ENCODE results near the gene IL3RA.

IL3RA gene

DNA sequence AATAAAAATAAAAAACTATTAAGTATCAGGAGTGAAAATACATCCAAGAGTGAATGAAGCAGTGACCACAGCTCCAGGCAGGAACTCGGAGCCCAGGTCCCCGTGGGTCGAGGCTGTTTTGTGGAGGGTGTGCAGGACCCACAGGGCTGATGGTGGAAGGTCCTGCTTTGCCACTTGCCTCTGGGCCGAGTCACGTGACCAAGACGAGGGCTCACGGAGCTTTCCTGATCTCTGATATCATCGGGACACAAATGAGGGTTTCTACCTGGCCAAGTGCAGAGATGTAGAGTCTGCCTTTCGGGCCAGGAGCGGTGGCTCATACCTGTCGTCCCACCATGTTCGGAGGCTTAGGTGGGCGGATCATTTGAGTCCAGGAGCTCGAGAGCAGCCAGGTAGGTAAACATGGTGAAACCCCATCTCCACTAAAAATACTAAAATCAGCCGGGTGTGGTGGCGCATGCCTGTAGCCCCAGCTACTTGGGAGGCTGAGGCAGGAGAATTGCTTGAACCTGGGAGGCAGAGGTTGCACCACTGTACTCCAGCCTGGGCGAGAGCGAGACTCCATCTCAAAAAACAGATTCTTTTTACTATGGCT is 48.2 kb downstream of the IL3RA start:
- DNase-seq (ENCODE audit: low read depth in 2 of 2), result no peak

DNA sequence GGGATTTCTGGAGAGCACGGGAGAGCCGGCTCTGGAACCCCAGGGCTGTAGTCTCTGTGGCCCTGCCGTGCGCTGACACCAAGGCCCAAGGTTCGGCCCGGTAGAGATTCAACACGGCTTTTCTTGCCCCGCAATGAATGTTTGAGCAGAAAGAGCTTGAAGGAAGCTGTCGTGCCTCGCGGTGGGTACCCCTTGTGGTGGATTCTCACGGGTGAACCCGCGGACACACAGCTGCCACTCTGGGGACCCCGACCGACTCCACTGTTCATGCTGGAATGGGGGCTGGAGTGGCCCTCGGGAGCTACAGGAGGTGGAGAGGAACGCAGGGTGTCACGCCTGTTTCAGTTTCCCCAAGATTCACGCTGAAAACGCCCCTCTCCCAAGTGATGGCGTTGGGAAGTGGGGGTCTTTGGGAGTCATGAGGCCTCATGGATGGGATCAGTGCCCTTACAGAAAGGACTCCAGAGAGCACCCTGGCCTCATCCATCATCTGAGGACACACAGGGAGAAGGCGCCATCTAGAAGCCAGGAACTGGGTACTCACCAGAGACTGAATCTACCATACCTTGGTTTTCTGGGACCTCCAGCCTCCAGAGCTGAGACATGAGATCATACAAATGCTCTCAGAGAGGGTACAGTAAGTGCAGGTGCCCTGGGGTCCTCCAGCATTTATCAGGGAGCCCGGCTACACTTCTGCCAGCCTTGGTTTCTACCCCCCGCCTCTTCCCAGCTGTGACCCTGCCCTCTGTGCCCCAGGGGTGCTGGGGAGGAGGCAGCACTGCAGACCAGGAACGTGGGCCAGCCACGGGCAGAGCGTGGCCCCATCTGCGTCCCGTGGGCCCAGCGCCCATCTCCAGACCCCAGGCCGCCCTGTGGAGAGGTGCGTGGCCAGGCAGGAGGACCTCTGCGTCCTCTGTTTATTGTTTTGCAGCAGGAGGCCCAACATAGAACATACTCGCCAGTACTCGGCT is 49.0 kb downstream of the IL3RA start:
- no peak for DNase-seq (ENCODE audit: low read depth in 2 of 2)

DNA sequence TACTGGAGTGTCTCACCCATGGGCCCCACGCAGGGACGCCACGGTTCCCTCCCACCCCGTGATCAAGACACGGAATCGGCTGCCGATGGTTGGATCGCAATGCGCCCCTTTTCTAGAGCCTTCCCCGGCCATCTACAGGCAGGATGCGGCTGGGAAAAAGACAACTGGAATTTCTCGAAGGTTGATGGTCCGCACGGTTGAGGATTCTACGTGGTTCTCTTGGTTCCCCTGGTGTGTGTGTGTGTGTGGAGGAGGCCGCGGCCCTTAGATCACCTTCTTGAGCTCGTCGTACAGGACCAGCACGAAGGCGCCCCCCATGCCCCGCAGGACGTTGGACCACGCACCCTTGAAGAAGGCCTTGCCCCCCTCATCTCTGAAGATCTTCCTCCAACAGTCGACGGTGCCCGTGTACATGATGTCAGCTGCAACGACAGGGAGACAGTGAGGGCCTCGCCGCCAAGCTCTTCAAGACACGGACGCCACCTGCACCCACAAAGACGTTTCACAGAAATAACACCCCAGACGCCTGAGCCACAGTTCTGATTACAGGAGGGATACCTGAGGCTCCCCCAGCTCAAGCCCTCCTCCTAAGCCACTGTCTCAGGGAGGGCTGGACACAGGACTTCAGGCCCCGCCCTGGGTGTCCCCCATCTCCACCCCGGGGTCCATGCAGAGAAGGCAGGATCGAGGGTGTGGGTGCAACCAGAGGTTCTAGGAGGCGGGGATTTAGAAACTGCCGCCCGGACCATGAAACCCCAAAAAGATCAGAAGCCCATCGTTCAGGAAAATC is 49.9 kb downstream of the IL3RA start:
- no peak for DNase-seq (ENCODE audit: low read depth in 2 of 2)

DNA sequence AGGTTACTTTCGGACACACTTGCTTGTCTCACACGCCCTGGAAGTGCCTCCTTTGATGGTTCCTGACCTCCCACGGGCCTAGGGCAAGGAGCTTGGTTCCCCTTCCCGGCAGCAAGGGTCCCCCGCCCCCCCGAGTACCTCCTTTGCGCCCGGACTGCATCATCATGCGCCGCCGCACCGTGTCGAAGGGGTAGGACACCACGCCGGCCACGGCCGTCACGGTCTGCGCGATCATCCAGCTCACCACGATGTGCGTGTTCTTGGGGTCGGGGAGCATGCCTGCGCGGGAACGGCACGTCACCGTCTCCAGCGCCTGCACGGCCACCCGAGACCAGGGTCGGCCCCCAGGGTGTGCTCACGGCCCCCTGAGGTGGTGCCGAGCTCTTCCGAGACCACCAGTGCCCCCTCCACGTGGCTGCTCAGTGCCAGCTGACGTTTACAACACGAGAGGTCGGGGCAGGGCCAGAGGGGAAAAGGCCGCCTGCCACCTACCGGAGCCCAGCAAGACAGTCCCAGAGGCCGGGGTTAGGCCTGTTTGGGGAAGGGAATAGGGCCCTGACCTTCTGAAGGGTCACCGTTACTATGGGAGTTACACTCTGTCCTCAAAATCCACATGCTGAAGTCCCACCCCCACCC is 50.7 kb downstream of the IL3RA start:
- DNase-seq (ENCODE audit: low read depth in 2 of 2), result no peak

DNA sequence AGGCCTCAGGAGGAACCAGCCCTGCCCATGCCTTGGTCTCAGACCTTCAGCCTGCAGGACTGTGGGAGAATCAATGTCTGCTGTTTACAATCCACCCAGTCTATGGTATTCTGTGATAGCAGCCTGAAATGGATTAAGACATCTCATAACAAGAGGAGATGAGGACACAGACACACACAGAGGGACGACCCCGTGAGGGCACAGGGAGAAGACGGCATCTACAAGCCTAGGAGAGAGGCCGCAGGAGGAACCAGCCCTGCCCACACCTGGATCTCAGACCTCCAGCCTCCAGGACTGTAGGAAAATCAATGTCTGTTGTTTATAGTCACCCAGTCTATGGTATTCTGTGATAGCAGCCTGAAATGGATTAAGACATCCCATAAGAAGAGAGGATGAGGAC is 52.1 kb downstream of the IL3RA start:
- no peak for DNase-seq (ENCODE audit: low read depth in 2 of 2)

DNA sequence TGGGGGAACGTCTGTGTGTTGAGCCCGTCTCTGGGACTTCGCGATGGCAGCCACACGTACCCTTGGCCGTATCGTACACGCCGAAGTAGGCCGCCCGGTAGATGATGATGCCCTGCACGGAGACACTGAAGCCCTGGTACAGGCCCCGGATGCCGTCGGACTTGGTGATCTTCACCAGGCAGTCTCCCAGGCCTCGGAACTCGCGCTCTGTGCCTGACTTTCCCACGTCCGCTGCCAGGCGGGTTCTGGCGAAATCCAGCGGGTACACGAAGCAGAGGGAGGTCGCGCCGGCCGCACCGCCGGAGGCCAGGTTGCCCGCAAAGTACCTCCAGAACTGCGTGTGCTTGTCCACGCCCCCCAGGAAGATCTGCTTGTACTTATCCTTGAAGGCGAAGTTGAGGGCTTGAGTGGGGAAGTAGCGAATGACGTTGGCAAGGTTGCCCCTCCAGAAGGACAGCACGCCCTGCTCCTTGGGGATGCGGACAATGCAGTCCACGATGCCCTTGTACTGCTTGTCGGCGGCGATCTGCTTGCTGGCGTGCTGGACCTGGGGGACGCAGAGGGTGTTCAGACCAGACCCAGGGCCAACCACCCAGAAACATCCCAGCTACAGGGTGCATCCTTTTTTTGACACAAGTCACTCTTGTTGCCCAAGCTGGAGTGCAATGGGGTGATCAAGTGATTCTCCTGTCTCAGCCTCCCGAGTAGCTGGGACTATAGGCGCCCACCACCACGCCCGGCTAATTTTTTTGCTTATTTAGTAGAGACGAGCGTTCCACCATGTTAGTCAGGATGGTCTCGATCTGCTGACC is 52.8 kb downstream of the IL3RA start:
- DNase-seq (ENCODE audit: low read depth in 2 of 2), result no peak

DNA sequence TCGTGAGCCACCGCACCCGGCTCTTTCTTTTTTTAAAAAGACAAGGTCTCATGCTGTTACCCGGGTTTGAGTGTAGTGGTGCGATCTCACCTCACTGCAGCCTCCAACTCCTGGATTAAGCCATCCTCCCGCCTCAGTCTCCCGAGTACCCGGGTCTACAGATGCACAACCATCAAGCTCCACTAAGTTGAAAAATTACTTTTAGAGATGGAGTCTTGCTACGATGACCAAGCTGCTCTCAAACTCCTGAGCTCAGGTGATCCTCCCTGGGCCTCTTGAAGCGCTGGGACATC is 53.4 kb downstream of the IL3RA start:
- DNase-seq (ENCODE audit: low read depth in 2 of 2), result no peak

DNA sequence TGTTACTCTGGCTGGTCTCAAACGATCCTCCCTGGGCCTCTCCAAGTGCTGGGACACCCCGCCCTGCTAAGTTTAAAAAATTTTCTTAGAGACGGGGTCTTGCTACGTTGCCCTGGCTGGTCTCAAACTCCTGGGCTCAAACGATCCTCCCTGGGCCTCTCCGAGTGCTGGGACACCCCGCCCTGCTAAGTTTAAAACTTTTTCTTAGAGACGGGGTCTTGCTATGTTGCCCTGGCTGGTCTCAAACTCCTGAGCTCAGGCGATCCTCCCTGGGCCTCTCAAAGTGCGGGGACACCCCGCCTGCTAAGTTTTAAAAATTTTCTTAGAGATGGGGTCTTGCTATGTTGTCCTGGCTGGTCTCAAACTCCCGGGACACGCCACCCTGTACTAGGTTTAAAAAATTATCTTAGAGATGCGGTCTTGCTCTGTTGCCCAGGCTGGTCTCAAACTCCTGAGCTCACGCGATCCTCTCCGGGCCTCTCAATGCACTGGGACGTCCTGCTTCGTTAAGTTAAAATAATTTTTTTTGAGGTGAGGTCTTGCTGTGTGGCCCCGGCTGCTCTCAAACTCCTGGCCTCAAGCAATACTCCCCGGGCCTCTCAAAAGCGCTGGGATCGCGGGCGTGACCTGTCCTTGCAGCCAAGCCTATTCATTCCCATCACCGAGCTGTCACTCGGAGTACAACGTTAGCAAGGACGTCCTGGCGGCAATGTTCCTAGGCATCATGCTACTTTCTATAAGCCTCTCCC is 54.2 kb downstream of the IL3RA start:
- no peak for DNase-seq (ENCODE audit: low read depth in 2 of 2)

DNA sequence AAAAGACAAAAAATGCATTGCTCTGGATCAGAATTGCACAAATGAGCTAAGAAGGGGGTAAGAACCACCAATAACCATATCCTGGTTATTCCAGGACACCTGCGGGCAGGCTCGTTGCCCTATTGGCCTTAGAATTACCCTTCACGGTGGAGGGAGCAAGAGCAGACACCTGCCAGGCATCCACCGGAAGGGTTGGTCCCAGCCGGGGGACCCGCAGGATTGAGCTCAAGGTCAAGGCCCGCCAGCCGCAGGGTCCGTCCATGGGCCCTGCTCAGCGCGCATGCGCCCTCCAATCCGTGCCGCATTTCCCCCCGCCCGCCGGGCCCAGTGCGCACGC is 54.8 kb downstream of the IL3RA start:
- no peak for DNase-seq (ENCODE audit: low read depth in 2 of 2)

DNA sequence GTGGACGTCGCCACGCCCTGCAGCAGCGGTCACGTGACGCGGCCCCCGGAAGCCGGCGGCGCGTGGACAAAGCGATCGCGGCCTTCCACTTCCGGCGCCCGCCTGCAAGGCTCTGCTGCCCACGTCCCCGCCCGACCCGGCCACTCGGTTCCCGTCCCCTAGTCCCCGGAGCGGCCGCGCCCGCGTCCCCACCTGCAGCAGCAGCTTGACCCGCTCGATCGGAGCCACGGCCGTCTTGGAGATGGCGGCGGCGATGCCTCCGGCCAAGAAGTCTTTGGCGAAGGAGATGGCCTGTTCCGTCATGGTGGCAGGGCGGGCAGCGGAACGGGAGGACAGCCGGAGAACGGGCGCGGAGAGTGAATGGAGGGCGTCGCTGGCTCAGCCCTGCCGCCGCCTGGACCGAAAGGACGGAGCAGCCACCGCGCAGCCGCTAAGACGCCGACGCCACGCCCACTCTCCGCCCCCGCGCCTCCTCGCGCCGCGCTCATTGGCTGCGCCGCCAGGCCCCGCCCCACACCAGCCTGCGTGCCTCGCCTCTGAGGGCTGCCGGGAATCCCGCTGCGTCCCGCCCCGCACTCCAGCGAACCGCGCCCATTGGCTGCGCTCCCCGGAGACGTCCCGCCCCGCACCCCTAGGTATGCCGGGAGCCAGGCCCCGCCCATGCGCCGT is 55.3 kb downstream of the IL3RA start, which contains the start of gene SLC25A6:
SLC25A6 (minus strand) TSS at position 407 of the 669 bp plus-strand sequence; CDS start at position 303, 104 bp downstream.
- peak; percentile 99 to 100 for DNase-seq (ENCODE audit: low read depth in 2 of 2)

DNA sequence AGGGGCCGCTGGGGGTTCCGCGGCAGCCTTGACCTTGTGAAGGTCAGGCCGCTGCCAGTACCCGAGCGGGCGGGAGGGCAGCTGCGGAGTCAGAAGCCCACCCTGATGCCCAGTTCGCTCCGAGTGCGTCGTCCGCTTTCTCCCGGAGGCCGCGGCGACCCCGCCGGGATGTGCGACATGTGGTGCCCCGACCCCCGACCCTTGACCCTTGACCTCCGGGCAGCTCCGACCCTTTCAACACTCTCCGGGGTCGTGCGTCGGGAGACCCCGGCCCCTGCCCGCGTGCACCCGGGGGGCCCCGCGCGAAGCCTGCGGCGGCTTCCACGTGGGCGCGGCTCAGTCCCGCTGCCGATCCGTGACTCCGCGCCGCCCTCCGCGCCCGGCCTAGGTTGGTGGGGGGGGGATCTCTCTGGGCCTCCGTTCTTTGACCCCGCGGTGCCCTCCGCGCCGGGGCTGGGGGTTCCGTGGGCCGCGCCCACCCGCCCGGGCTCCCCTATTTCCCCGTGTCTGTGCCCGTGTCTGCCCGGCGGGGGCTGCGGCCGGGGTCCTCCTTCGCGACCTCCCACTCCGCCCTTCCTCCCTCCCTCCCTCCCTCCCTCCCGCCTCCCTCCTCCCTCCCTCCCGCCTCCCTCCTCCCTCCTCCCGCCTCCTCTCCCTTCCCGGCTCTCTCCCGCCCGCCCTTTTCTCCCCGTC is 55.9 kb downstream of the IL3RA start:
- DNase-seq (ENCODE audit: low read depth in 2 of 2), result peak; percentile 39 to 61

DNA sequence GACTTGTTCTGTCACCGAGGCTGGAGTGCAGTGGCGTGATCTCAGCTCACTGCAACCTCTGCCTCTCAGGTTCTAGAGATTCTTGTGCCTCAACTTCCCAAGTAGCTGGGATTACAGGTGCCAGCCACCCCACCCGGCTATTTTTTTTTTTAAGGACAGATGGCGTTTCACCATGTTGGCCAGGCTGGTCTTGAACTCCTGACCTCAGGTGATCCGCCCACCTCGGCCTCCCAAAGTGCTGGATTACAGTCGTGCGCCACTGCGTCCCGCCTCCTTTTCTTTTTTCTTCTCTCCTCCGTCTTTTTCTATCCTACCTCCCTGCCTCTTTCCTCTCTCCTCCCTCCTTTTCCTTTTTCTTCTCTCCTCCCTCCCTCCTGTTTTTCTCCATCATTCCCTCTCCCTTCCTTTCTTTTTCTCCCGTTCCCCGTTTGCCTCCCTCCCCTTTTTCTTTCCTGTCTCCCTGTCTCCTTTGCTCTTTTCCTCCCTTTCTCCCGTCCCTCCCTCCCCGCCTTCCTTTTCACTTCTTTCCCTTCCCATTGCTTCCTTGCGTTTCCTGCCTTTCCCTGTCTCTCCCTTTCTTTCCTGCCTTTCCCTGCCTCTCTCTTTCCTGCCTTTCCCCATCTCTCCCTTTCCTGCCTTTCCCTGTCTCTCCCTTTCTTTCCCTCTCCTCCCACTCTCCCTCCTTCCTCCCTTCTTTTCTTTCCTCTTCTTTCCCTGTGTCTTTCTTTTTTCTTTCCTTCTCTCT is 57.5 kb downstream of the IL3RA start:
- DNase-seq (ENCODE audit: low read depth in 2 of 2), result no peak

DNA sequence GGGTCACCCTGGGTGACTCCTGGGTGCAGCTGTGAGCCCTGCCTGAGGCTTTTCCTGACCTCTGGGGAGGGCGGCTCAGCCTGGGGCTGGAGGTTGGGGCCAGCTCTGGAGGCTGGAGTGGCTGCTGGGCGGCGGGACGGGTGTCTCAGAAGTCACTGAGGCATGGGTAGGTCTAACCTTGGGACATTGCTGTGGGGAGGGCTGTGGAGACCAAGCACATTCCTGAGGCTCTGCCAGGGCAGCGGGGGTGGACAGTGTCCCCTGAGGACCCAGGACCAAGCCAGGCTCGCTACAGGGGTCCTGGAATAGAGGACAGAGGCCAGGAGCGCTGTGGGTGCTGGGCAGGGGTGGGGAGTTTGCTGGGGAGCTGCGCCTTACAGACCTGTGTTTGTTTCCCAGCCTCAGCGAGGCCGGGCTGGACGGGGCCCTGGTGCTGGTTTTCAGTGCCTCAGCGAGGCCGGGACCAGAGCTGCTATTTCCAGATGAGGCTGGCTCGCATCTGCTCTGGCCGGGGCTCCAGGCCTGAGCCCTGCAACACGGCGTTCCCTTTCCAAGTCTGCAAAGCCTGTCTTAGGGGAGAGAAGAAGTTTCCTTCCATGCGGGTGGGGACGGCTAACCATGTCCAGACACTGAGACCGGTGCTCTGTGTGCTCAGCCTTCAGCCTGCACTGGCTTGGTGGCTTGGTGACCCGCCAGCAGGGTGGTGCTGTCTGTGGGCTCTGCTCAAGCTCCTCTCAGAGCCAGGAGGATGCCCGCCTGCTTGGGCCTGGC is 58.3 kb downstream of the IL3RA start:
- no peak for DNase-seq (ENCODE audit: low read depth in 2 of 2)

DNA sequence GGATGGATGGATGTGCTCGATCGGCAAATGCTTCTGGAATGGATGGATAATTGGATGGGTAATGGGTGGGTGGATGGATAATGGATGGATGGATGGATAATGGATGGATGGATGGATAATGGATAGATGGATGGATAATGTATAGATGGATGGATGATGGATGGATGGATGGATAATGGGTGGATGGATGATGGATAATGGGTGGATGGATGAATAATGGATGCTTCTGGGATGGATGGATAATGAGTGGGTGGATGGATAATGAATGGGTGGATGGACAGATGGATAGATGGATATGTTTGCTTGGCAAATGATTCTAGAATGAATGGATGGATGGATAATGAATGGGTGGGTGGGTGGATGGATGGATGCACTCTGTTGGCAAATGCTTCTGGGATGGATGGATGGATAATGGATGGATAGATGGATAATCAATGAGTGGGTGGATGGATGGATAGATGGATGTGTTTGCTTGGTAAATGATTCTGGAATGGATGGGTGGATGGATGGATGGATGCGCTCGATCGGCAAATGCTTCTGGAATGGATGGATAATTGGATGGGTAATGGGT is 59.1 kb downstream of the IL3RA start:
- DNase-seq (ENCODE audit: low read depth in 2 of 2), result no peak

DNA sequence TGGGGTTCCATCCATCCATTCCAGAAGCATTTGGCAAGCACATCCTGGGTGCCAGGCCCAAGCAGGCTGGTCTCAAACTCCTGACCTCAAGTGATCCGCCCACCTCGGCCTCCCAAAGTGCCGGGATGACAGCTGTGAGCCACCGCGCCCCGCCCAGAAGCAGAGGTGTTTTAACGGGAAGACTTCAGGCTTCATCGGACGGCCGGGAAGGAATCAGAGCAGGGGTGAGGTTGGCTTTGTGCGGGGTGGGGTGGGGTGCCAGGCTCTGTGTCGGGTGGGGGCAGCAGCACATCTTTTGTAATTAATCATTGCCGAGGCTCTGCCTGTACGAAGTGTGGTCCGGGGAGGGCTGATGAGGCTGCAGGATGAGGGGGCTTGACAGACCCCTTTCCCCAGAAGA is 60.4 kb downstream of the IL3RA start:
- DNase-seq (ENCODE audit: low read depth in 2 of 2), result no peak

DNA sequence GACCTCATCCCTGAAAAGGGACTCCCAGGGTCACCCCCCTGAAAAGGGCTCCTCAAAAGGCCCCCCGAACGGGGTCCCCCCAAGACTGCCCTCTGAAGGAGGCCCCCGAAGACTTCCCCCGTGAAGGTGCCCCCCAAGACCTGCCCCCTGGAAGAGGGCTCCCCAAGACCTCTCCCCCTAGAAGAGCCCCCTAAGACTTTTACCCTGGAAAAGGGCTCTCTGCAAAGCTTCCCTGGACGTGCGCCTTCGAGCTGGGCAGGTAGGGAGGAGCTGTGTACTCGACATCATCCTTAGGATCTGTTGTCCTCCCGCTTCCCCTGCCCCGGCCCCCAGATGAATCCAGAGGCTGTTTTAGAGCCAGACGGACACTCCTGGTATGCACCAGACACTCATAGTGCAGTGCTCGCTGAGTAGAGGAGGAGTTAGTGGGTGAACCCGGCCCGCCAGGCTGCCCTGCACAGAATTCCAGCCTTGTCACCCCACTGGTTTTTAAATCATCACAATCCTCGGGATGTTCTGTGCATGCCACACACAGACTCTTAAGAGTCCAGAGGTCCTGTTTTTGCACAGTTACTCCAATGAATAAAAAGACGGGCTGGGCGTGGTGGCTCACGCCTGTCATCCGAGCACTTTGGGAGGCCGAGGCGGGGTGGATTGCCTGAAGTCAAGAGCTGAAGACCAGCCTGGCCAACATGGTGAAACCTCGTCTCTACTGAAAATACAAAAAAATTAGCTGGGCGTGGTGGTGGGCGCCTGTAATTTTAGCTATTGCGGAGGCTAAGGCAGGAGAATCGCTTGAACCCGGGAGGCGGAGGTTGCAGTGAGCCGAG is 61.1 kb downstream of the IL3RA start:
- DNase-seq (ENCODE audit: low read depth in 2 of 2), result no peak
